HG03460 (cell line): ENCODE results near the gene LENEP.

Experiments
- ATAC-seq: cut with Tn5 transposase; IDR thresholded peaks from one replicate; pipeline ENCODE4 v1.9.1; 2021; ENCODE audit not compliant: unreplicated experiment

The LENEP gene

GRCh38 chr1:155026154-155026553 is 32.8 kb downstream of the LENEP start:
- ATAC-seq = no peak

DNA sequence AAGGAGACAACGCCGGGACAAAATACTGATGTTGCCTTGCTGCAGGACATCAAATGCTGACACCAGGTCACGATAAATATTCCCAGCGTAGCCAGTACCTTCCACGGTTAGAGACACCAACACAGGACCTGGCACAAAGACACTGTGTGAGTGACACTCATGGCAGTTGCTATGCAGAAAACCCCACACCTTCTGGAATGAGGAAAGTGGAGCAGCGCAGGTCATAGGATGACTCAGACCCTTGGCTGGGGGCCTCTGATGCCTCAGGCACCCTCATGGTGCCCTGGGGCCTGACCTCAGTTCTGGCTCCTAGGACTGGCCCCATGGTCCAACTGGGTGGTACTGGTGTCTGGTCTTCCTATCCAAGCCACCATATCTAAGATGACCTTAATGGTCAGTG is 33.2 kb downstream of the LENEP start:
- no peak for ATAC-seq

DNA sequence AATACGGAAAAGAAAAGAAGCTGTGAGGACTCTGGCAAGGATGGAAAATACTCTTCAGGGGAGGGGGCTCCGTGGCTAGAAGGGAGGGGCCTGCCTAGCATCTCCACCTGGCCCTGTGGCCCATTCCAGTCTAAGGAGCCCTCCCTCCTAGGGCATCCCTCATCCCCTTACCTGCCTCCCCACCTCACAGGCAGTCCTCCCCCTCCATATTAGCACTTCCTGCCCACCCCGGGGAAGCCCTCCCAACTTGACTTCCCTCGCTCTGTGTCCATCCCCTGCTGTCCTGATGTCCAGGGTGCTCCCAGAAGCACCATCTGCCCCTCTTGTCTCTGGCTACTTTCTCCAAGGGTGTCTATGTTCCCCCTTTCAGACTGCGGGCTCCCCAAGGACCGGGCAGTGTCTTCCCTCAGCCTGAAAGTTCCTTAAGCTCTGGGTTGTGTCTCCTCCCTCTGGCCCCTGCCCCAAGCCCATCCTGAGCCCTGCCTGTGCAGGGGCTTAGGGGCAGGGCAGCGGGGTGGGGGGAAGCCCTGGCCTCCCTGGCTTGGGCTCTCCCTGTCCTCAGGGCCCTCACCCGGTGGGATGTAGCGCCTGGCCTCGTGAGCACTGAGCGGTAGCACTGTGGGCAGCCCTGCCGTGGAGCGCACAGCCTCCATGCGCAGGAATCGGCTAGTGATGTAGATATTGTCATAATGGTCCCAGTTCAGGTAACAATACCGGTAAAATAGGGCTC is 36.3 kb downstream of the LENEP start:
- ATAC-seq = no peak

DNA sequence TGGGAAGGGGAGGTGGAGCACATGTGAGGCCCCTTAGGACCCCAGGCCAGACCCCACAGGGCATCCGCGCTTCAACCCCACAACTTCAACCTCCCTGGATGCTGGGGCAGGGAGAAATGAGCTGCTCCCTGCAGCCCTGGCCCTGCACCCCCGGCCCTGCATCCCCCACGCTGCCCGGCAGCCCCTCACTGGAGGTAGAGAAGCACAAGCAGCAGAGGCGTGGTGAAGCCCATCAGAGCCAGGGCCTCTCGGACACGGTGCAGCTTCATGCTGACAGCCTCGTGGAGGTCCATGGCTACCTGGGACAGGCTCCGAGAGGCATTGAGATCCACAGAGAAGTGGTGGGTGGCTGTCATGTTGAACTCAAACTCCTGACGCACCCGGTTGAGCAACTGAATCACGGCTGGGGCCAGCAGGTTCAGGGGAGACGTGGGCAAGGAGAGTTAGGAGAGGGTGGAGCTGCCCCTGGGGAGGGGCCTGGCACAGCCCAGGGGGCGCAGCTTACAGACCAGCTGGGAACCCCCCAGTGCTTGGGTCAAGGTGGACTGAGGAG is 36.9 kb downstream of the LENEP start:
- no peak for ATAC-seq

DNA sequence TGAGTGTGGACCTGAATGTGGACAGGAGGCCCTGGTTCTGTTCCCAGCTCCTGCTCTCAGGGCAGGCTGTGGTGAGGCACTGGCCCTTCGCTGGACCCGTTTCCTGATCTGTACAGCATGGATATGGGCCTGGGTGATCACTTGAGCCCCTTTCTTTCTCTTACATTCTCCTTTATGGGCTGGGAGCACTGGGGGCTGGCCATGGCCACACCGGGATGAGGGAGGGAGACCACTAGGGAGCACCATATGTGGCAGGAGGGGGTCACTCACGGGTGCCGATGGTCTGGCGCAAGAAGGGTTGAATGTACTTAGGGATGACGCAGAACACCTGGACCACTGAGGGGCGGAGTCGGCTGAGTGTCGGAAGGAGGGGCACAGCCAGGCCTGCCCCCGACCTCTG is 37.5 kb downstream of the LENEP start:
- no peak for ATAC-seq

- no peak for ATAC-seq
Measured at GRCh38 chr1:155032886-155033285, 39.5 kb downstream of the LENEP start.

GRCh38 chr1:155033524-155033923 is 40.1 kb downstream of the LENEP start, which contains the start of the genes DCST1 and DCST2:
DCST1 (plus strand) TSS chr1:155033824; CDS start chr1:155034037, 213 bp downstream.
DCST2 (minus strand) TSS chr1:155033781; CDS start chr1:155033701, 80 bp downstream.
- ATAC-seq = no peak

- ATAC-seq = no peak
Measured at GRCh38 chr1:155034318-155035208, 41.2 kb downstream of the LENEP start.

DNA sequence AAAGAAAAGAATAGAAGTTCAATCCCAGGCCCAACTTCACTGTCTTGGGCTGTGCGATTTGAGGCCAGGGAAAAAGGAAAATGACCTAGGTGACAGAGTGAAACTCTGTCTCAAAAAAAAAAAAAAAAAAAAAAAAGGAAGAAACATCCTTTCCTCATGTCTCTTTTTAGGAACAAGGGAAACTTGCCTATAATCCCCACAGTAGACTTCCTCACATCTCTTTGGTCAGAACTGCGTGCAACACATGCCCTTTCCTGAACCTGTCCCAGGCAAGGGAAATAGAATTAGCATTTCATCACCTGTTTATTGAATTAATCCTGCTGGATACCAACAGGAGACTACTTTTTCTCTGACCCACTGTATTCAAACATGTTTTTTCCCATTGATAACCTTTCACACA is 42.5 kb downstream of the LENEP start:
- ATAC-seq = no peak

DNA sequence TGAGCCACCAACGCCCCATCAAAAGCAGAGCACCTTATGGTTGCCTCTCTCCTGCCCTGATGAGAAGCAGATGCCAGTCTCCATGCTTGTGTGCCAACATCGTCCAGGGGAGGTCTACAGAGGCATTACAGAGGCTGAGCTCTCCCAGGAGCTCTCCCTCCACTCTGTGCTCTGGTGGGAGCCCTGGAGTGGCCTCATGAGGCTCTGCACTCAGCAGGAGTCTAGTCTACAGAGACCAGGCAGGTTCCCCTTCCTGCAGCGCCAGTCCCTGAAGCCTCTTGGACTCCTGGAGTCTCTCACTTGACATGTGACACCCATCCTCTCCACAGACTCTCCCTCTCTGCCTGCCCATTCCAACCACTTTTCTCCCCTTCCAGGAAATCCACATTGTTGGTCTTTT is 43.7 kb downstream of the LENEP start:
- no peak for ATAC-seq

DNA sequence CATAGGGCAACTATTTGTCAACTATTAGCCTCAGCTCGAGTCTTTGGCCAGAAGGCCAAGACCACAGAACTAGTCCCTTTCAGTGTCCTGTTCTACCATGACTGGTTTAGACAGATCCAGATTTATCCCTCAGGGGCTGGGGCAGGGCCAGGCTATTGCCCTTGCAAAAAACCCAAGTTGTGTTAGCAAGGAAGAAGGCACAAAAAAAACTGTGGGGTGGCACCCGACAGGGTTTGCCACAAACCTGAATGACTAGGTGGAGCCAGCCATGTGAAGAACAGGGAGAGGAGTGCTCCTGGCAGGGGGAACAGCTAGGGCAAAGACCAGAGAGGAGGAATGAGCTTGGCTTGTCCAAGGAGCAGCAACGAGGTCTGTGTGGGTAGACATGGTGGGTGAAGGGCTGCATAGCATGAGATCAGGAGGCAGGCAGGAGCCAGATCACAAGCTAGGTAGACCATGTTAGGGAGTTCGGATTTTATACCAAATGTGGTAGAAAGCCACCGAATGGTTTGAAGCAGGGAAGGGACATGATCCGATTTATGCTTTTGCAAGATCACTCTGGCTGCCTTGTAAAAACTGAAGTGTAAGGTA is 44.6 kb downstream of the LENEP start:
- no peak for ATAC-seq

DNA sequence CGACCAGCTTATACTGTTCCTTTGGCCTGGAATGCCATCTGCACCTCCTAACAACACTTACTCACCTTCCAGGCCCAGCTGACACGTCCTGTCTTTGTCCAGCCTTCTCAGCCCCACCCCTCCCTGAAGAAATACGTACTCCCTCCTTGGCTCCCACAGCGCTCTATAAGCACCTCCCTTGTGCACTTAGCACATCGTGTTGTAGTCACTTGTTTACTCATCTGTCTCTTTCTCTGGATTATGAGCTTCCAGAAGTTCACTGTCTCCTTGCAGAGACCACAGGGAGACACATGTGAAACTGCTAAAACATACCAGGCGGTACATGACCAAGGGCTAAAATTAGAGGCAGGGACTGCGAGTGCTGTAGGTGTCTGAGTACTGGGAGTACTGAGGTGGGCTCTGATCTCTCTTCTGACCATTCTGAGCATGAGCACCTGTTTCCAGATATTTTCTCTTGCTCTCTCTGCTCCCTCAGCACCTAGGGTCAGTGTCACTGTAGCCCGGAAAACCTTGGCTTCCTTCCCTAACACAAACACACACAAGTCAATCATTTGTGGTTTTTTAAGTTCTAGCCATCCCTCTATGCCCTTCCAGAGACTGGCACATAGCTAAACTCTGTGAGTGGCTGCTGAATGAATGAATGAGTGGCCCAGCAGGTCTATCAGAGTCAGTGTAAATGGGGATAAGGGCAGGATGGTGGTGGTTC is 45.4 kb downstream of the LENEP start:
- ATAC-seq = no peak

GRCh38 chr1:155039308-155039669 is 45.9 kb downstream of the LENEP start:
- no peak for ATAC-seq

- no peak for ATAC-seq
Measured at GRCh38 chr1:155040358-155041093, 47.1 kb downstream of the LENEP start.

DNA sequence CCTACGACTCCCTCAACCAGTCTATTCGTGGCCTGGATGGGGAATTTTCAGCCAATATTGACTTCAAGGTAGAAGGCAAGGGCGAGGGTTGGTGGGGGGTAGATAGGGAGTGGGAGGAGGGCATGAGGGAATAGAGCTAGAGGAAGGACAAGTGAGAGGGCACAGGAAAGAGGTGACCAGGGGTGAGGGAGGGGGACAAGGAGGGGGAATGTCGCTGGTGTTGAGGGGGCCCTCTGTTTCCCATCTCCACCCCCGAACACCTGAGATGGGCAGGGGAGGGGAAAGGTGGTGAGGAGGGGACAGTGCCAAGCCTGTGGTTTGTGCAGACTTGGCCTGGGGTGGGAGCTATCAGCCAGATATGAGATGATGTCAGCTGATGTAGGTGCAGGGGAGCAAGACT is 49.4 kb downstream of the LENEP start:
- ATAC-seq = no peak

DNA sequence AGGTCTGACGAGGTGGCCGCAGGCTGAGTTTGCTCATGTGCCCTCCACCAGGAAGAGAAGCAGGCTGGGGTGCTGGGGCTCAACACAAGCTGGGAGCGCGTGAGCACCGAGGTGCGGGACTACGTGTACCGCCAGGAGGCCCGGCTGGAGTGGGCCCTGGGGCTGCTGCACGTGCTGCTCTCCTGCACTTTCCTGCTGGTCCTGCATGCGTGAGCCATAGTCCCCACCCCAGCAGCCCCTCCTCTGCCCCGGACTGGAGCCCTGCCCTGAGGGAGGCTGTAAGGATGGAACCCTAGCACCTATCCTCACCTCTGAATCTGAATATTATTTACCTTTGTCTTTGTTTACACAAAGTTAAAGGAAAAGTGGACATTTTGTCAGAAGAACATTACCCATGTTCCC is 49.9 kb downstream of the LENEP start:
- ATAC-seq = no peak

GRCh38 chr1:155043793-155044192 is 50.4 kb downstream of the LENEP start:
- ATAC-seq = no peak
